ENCODE data around the gene ZNF236.

GRCh38 chr18:76972241-76972640 lies 149.9 kb downstream of the ZNF236 start:
- TF ChIP-seq, protein P1, sequence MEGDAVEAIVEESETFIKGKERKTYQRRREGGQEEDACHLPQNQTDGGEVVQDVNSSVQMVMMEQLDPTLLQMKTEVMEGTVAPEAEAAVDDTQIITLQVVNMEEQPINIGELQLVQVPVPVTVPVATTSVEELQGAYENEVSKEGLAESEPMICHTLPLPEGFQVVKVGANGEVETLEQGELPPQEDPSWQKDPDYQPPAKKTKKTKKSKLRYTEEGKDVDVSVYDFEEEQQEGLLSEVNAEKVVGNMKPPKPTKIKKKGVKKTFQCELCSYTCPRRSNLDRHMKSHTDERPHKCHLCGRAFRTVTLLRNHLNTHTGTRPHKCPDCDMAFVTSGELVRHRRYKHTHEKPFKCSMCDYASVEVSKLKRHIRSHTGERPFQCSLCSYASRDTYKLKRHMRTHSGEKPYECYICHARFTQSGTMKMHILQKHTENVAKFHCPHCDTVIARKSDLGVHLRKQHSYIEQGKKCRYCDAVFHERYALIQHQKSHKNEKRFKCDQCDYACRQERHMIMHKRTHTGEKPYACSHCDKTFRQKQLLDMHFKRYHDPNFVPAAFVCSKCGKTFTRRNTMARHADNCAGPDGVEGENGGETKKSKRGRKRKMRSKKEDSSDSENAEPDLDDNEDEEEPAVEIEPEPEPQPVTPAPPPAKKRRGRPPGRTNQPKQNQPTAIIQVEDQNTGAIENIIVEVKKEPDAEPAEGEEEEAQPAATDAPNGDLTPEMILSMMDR (IDR thresholded peaks at IDR 0.05): no peak
- no peak for TF ChIP-seq EZH2 (IDR thresholded peaks at IDR 0.05)

Data from neural progenitor cell (in vitro differentiated cells).